Thyroid gland (tissue), 4 donors: ENCODE measurements around the gene SCUBE2.

ENCODE experiments used
- POLR2A ChIP-seq, 2 donors: fragments of 450-650 bp; IDR thresholded peaks; one replicate each; pipeline ENCODE4 v1.6.1; 2017; ENCODE audit warnings: antibody characterized with exemption in 2 of 2, mild to moderate bottlenecking in 2 of 2, moderate library complexity in 1 of 2
- TF ChIP-seq, protein P1 (sequence below), 6 experiments: fragments of 200-600 bp in 3 of 6; fragments of 450-650 bp in 3 of 6; sonication (generic) in 3 of 6; IDR thresholded peaks; one replicate each; pipeline ENCODE4 v1.5.1; 2016 to 2019; ENCODE audit warnings: antibody characterized with exemption in 6 of 6, mild to moderate bottlenecking in 2 of 6, inconsistent platforms in 1 of 6, moderate library complexity in 1 of 6

DNA sequence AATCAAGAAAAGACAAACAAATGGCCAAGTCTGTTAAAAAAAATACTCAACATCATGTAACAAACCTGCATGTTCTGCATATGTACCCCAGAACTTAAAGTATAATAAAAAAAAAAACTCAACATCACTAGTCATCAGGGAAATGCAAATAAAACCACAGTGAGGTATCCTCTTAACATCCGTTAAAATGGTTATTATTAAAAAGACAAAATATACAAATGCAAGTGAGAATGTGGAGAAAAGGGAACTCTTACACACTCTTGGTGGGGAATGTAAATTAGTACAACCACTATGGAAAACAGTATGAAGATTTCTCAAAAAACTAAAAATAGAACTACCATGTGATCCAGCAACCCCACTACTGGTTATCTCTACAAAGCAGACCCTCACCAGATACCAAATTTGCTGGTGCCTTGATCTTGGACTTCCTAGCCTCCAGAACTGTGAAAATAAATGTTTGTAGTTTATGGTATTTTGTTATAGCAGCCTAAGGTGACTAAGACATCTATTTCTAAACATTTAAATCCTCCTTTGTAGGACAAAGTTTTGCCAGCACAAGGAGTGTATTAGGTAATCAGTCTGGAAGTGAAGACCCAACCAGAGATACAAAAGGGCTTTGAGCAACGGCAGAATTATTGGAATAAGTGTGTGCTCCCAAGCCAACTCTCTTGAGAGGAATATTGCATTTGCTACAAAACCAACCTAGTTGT, 32.4 kb upstream of the SCUBE2 start:
- TF ChIP-seq, protein P1, sequence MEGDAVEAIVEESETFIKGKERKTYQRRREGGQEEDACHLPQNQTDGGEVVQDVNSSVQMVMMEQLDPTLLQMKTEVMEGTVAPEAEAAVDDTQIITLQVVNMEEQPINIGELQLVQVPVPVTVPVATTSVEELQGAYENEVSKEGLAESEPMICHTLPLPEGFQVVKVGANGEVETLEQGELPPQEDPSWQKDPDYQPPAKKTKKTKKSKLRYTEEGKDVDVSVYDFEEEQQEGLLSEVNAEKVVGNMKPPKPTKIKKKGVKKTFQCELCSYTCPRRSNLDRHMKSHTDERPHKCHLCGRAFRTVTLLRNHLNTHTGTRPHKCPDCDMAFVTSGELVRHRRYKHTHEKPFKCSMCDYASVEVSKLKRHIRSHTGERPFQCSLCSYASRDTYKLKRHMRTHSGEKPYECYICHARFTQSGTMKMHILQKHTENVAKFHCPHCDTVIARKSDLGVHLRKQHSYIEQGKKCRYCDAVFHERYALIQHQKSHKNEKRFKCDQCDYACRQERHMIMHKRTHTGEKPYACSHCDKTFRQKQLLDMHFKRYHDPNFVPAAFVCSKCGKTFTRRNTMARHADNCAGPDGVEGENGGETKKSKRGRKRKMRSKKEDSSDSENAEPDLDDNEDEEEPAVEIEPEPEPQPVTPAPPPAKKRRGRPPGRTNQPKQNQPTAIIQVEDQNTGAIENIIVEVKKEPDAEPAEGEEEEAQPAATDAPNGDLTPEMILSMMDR (IDR thresholded peaks at IDR 0.05): no peak
- TF ChIP-seq POLR2A (IDR thresholded peaks at IDR 0.05): no peak
